ENCODE results near the gene OTOP2.

- TF ChIP-seq CTCF (conservative IDR thresholded peaks at IDR 0.05; ENCODE audit: low read depth, low read length) = no peak
- TF ChIP-seq EZH2 (IDR thresholded peaks at IDR 0.05; ENCODE audit: borderline replicate concordance, low read depth, low read length, poor library complexity, severe bottlenecking) = no peak
Measured at GRCh38 chr17:74954115-74954514, 30.0 kb downstream of the OTOP2 start.

Data from A673 (cell line).